ENCODE measurements around the gene CCDC187. TPM values are rescaled to one million over a fixed set of nuclear protein-coding genes. Genes with fewer than 3 reads are reported as not detected.

Gene CCDC187
- total and polyA plus RNA-seq, 2 of the 4 experiments (the other 2 are of a cell fraction), result not detected

DNA sequence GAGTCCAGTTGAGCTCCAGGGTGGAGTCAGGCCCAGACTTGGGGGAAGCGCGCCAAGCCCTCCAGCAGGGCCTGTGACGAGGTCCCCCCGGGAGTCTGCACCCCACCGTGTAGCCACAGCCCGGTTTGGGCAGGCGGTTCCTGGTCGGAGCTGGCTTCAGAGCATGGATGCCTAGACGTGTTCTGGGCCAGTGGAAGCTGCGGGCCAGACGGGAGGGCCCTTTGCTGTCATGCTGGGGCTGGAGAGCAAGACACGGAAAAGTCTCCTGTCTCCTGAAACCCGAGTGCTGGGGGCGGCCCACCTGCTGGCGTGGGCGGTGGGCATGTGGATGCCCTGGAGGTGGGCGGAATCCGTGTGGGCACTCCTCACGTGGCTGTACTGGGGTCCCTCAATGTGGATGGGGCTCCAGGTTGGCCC is 25.3 kb upstream of the CCDC187 start:
- BruUV-seq (replicated peaks), result no TSS peak
- intact Hi-C loops (cut with micrococcal nuclease) (loop anchor here (5.0 kb wide), 1 partner anchor 73 kb away; the partner anchor contains the start of gene SNAPC4), dilution Hi-C loops (cut with HindIII; ENCODE audit: low sequenced_read_pairs, unreplicated experiment) (no loop called here), in situ Hi-C loops (cut with MboI; ENCODE audit: low sequenced_read_pairs) (no loop called here)
- peak overlapping the region; percentile 97 for H3K4me2 ChIP-seq (ENCODE audit: low read depth, low read length)
- 0 out of 2 replicates have a peak overlapping the region, but pooled peaks have one; percentile 25 for H2BK120ac ChIP-seq (ENCODE audit: low read depth, low read length)
- no peak overlapping the region for H2BK20ac ChIP-seq (ENCODE audit: low read depth, low read length)
- H2AK9ac ChIP-seq (replicated peaks; ENCODE audit: low read depth, low read length, poor library complexity), result peak overlapping the region; percentile 100
- H3K27ac ChIP-seq (ENCODE audit: insufficient read depth, low read length), result peak overlapping the region; percentile 95
- peak overlapping the region; percentile 85; the same call in 1 of the 2 replicates for H3K56ac ChIP-seq (ENCODE audit: extremely low read depth, insufficient read depth, low read length)
- H3K9me3 ChIP-seq (ENCODE audit: control insufficient read depth, insufficient read depth, low read length), result no peaks in the 10 kb centered on the region
- peak overlapping the region; percentile 99 for H2AK5ac ChIP-seq (ENCODE audit: low read depth, low read length)
- H3K79me1 ChIP-seq (ENCODE audit: low read depth in 1 of 2, low read length in 2 of 2), result peaks cover 3 to 46% of the 10 kb centered on the region in 2 experiments; a peak in 2 of 4 replicates
- H3K27me3 ChIP-seq (ENCODE audit: control insufficient read depth, insufficient read depth, low read length), result no peaks in the 10 kb centered on the region
- peak overlapping the region; percentile 36; the same call in 1 of the 2 replicates for H4K91ac ChIP-seq (ENCODE audit: insufficient read depth, low read depth, low read length)
- TF ChIP-seq RAD21 (IDR thresholded peaks at IDR 0.05; ENCODE audit: low read length) (no peak), RCOR1 (IDR thresholded peaks at IDR 0.05; ENCODE audit: insufficient replicate concordance, low read length) (no peak), MAZ (IDR thresholded peaks at IDR 0.05; ENCODE audit: borderline replicate concordance, low read depth, low read length) (no peak), CEBPB (IDR thresholded peaks at IDR 0.05; ENCODE audit: low read depth, low read length) (no peak), FOS (IDR thresholded peaks at IDR 0.05; ENCODE audit: low read depth, low read length) (no peak), NFE2L2 (IDR thresholded peaks at IDR 0.05; ENCODE audit: low read depth, low read length) (no peak), CHD1 (IDR thresholded peaks at IDR 0.05; ENCODE audit: low read depth, low read length) (no peak), SMC3 (IDR thresholded peaks at IDR 0.05; ENCODE audit: low read depth, low read length) (no peak), POLR2A (IDR thresholded peaks at IDR 0.05; ENCODE audit: low read depth, low read length) (no peak)
- TF ChIP-seq, protein P1, sequence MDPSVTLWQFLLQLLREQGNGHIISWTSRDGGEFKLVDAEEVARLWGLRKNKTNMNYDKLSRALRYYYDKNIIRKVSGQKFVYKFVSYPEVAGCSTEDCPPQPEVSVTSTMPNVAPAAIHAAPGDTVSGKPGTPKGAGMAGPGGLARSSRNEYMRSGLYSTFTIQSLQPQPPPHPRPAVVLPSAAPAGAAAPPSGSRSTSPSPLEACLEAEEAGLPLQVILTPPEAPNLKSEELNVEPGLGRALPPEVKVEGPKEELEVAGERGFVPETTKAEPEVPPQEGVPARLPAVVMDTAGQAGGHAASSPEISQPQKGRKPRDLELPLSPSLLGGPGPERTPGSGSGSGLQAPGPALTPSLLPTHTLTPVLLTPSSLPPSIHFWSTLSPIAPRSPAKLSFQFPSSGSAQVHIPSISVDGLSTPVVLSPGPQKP (IDR thresholded peaks at IDR 0.05; ENCODE audit: borderline replicate concordance, low read depth, low read length), result no peak
- TF ChIP-seq, protein P2, sequence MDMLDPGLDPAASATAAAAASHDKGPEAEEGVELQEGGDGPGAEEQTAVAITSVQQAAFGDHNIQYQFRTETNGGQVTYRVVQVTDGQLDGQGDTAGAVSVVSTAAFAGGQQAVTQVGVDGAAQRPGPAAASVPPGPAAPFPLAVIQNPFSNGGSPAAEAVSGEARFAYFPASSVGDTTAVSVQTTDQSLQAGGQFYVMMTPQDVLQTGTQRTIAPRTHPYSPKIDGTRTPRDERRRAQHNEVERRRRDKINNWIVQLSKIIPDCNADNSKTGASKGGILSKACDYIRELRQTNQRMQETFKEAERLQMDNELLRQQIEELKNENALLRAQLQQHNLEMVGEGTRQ (IDR thresholded peaks at IDR 0.05; ENCODE audit: low read depth, low read length), result no peak
- TF ChIP-seq, protein P3, sequence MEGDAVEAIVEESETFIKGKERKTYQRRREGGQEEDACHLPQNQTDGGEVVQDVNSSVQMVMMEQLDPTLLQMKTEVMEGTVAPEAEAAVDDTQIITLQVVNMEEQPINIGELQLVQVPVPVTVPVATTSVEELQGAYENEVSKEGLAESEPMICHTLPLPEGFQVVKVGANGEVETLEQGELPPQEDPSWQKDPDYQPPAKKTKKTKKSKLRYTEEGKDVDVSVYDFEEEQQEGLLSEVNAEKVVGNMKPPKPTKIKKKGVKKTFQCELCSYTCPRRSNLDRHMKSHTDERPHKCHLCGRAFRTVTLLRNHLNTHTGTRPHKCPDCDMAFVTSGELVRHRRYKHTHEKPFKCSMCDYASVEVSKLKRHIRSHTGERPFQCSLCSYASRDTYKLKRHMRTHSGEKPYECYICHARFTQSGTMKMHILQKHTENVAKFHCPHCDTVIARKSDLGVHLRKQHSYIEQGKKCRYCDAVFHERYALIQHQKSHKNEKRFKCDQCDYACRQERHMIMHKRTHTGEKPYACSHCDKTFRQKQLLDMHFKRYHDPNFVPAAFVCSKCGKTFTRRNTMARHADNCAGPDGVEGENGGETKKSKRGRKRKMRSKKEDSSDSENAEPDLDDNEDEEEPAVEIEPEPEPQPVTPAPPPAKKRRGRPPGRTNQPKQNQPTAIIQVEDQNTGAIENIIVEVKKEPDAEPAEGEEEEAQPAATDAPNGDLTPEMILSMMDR (conservative IDR thresholded peaks at IDR 0.05; ENCODE audit: low read depth, low read length), result no peak
- H3K9ac ChIP-seq (ENCODE audit: low read depth, low read length), result peak overlapping the region; percentile 98
- CTCF ChIA-PET, result no interaction called here
- peak overlapping the region; percentile 96 for H3K4me3 ChIP-seq (ENCODE audit: insufficient read depth, low read depth, low read length)
- peaks cover 35% of the 10 kb centered on the region for H3K4me1 ChIP-seq (ENCODE audit: control insufficient read depth, insufficient read depth, low read length)
- H2AFZ ChIP-seq (replicated peaks; ENCODE audit: low read length, poor library complexity), result no peak overlapping the region
- peak overlapping the region; percentile 99 for H2BK5ac ChIP-seq (ENCODE audit: low read depth, low read length, poor library complexity, severe bottlenecking)
- peak overlapping the region; percentile 97 for H3K23ac ChIP-seq (ENCODE audit: low read depth, low read length)
- H3K36me3 ChIP-seq (ENCODE audit: control insufficient read depth, insufficient read depth, low read length), result peaks cover 23% of the 10 kb centered on the region; the same call in 1 of the 2 replicates
- H4K5ac ChIP-seq (ENCODE audit: low read depth, low read length), result peak overlapping the region; percentile 51; the same call in 1 of the 2 replicates
- peak overlapping the region; percentile 99 for H3K14ac ChIP-seq (replicated peaks; ENCODE audit: low read depth, low read length)
- H3K4ac ChIP-seq (ENCODE audit: low read depth, low read length), result peak overlapping the region; percentile 99
- no peak overlapping the region for H2BK15ac ChIP-seq (ENCODE audit: low read depth, low read length)
- peak overlapping the region; percentile 81; the same call in 1 of the 2 replicates for H3K18ac ChIP-seq (ENCODE audit: low read depth, low read length)
- DNase-seq, result no peak
- H3K9me1 ChIP-seq (ENCODE audit: insufficient read depth, low read length), result peaks cover 8% of the 10 kb centered on the region
- WGBS, 2 experiments (ENCODE audit: extremely low coverage in 2 of 2, insufficient read length in 1 of 2), result 37% methylated on average over 10 of the region's 19 CpGs; no CpG with 5 or more reads in 1 of the 2 experiments
- POLR2A ChIA-PET (ENCODE audit: unreplicated experiment), result interaction anchor here (0.6 kb wide), 1 partner anchor 34 kb away, joined by 3 read pairs; no protein-coding TSS in a partner anchor
- H4K8ac ChIP-seq (ENCODE audit: low read depth in 2 of 2, low read length in 2 of 2), result peak overlapping the region in 1 of 2 experiments; percentile 2; a peak in 1 of 4 replicates
- ATAC-seq (ENCODE audit: low read depth), result no peak
- H4K20me1 ChIP-seq (ENCODE audit: insufficient read depth, low read length), result peaks cover 60% of the 10 kb centered on the region
